ENCODE results near the gene UBE2N.

DNA sequence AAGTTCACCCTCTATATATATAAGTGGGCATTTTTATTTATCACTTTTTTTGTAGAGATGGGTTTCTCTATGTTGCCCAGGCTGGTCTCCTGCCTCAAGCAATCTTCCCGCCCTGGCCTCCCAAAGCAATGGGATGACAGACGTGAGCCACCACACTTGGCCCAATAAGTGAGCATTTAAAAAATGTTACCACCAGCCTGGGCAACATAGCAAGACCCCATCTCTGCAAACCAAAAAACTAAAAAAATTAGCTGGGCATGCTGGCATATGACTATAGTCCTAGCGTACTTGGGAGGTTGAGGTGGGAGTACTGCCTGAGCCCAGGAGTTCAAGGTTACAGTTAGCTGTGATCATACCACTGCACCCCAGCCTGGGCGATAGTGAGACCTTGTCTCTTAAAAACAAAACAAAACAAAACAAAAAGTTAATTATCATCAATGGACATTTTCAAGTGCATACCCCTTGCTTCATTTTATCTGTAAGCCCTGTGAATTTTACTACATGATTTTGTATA lies 23.7 kb downstream of the UBE2N start:
- TF ChIP-seq CTCF (IDR thresholded peaks at IDR 0.05) (no peak), EZH2 (IDR thresholded peaks at IDR 0.05; ENCODE audit: borderline replicate concordance, insufficient read depth, low read depth, low read length, poor library complexity, severe bottlenecking) (no peak)
